ENCODE results near the gene GANAB.

DNA sequence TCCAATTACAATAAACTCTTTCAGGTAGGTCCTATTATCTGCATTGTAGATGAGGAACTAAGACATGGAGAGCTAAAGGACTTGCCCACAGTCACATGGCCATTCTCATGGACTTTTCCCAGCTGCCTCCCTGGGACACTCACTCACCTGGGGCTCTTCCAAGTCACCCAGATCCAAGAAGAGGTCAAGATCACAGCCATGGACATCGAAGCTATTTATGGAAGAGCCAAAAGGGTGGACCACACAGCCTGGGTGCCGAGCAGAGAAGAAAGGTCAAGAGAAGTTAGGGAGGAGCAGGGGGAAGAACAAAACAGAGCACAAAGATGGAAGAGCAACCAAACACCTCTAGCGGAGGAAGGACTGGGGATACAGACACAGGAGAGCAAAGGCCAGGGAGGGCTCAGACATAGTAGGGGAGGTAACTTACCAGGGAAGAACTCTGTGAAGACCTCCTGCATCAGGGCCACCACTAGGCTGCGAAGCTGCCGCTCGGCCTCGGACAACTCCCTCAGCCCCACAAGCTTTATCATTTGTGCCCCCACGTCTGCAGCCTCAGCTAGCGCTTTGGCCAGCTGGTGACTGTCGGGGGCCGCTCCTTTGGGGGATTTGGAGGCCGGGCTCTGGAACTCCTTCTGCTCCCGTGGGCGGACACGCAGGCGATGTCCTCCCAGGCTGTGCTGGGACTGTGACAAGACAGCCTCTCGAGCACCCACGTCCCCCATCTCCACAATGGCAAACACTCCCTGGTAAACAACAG, 65.3 kb downstream of the GANAB start:
- TF ChIP-seq CTCF (IDR thresholded peaks at IDR 0.05) (no peak), POLR2A (IDR thresholded peaks at IDR 0.05) (no peak)
